ENCODE measurements around the gene ZCCHC24. TPM values are rescaled to one million over a fixed set of nuclear protein-coding genes. Genes with fewer than 3 reads are reported as not detected.

Gene ZCCHC24
- total and polyA plus RNA-seq, 12 donors = 5.8 to 49.0 (median 24.8) TPM

- intact Hi-C loops (cut with DNase I) = no loop called here
- 73 to 84% (median 84%) methylated on average over 18 of the region's 18 CpGs for WGBS, 4 donors
- H3K4me1 ChIP-seq (replicated peaks in 1 of 2) = peaks cover 0 to 11% of the 10 kb centered on the region in 2 donors
- H3K36me3 ChIP-seq (replicated peaks in 1 of 2) = peaks cover 0 to 11% of the 10 kb centered on the region in 2 donors
- TF ChIP-seq CTCF (IDR thresholded peaks at IDR 0.05) (no peak), POLR2A (IDR thresholded peaks at IDR 0.05) (no peak)
- no peak overlapping the region for H3K4me3 ChIP-seq
- H3K27me3 ChIP-seq = no peaks in the 10 kb centered on the region
- H3K27ac ChIP-seq = peak overlapping the region in 3 of 5 donors; percentile 37 to 92 (median 52)
- H3K9me3 ChIP-seq (replicated peaks in 1 of 3) = no peaks in the 10 kb centered on the region
- peak in 3 of 7 donors; percentile 16 to 49 (median 21) for DNase-seq
Observed at GRCh38 chr10:79382491-79382941, 62.9 kb downstream of the ZCCHC24 start.

- intact Hi-C loops (cut with DNase I) = no loop called here
- peak in 4 of 7 donors; percentile 45 to 71 (median 46) for DNase-seq
- Histone ChIP-seq H3K9me3 (replicated peaks in 1 of 3) (no peaks in the 10 kb centered on the region), H3K36me3 (replicated peaks in 1 of 2) (peaks cover 0 to 7% of the 10 kb centered on the region in 2 donors), H3K4me3 (no peak overlapping the region), H3K4me1 (replicated peaks in 1 of 2) (peaks cover 0 to 11% of the 10 kb centered on the region in 2 donors), H3K27ac (peak overlapping the region in 3 of 5 donors; percentile 42 to 92 (median 73)), H3K27me3 (no peaks in the 10 kb centered on the region)
- TF ChIP-seq POLR2A (IDR thresholded peaks at IDR 0.05) (no peak), CTCF (IDR thresholded peaks at IDR 0.05) (no peak)
- WGBS, 4 donors = 66 to 82% (median 75%) methylated on average over 4 to 11 of the region's 11 CpGs; no CpG with 5 or more reads in 1 of the 4 donors
Observed at GRCh38 chr10:79381804-79382221, 63.6 kb downstream of the ZCCHC24 start.

- WGBS, 4 donors = 69 to 72% (median 70%) methylated on average over 6 to 9 of the region's 9 CpGs
- Histone ChIP-seq H3K27ac (peak overlapping the region in 4 of 5 donors; percentile 13 to 92 (median 58)), H3K4me3 (no peak overlapping the region), H3K4me1 (replicated peaks in 1 of 2) (peaks cover 0 to 11% of the 10 kb centered on the region in 2 donors), H3K36me3 (replicated peaks in 1 of 2) (peaks cover 0 to 2% of the 10 kb centered on the region in 2 donors), H3K27me3 (no peaks in the 10 kb centered on the region), H3K9me3 (replicated peaks in 1 of 3) (no peaks in the 10 kb centered on the region)
- no peak for TF ChIP-seq CTCF (IDR thresholded peaks at IDR 0.05)
- peak in 4 of 7 donors; percentile 12 to 48 (median 16) for DNase-seq
- intact Hi-C loops (cut with DNase I) = no loop called here
Observed at GRCh38 chr10:79380946-79381721, 64.3 kb downstream of the ZCCHC24 start.

- Histone ChIP-seq H3K27ac (peak overlapping the region in 4 of 5 donors; percentile 13 to 92 (median 58)), H3K4me3 (no peak overlapping the region), H3K36me3 (replicated peaks in 1 of 2) (no peaks in the 10 kb centered on the region), H3K9me3 (replicated peaks in 1 of 3) (no peaks in the 10 kb centered on the region), H3K4me1 (replicated peaks in 1 of 2) (peaks cover 0 to 11% of the 10 kb centered on the region in 2 donors), H3K27me3 (no peaks in the 10 kb centered on the region)
- TF ChIP-seq CTCF (IDR thresholded peaks at IDR 0.05) = no peak
- TF ChIP-seq POLR2A (IDR thresholded peaks at IDR 0.05) = no peak
- 51 to 67% (median 58%) methylated on average over 8 to 14 of the region's 14 CpGs for WGBS, 4 donors
- intact Hi-C loops (cut with DNase I) = no loop called here
- peak in 4 of 7 donors; percentile 44 to 60 (median 51) for DNase-seq
Observed at GRCh38 chr10:79380125-79380945, 65.1 kb downstream of the ZCCHC24 start.
